MM.1S (cell line): ENCODE measurements around the gene TIMM44.

Experiments
- DNase-seq: peaks from one replicate; pipeline ENCODE4 v3.0.0-alpha.2; 2015
- H2AFZ ChIP-seq: fragments of 300-600 bp; sonication (generic); 2 replicates; pipeline ENCODE4 v1.6.0; 2016; ENCODE audit warnings: antibody characterized with exemption, low read length
- H3F3A ChIP-seq: fragments of 300-600 bp; sonication (generic); 2 replicates; pipeline ENCODE4 v1.6.1; 2016; ENCODE audit warnings: mild to moderate bottlenecking, antibody characterized with exemption, low read length, moderate library complexity, mixed read lengths; ENCODE audit not compliant: insufficient read depth
- H3K27ac ChIP-seq: fragments of 300-600 bp; sonication (generic); 2 replicates; pipeline ENCODE4 v1.5.1; 2016; ENCODE audit warnings: mild to moderate bottlenecking, low read length
- H3K27me3 ChIP-seq: fragments of 300-600 bp; sonication (generic); replicated peaks from 2 replicates; pipeline ENCODE4 v1.6.0; 2016; ENCODE audit warnings: low read length; ENCODE audit not compliant: insufficient read depth
- H3K36me3 ChIP-seq: fragments of 300-600 bp; sonication (generic); replicated peaks from 2 replicates; pipeline ENCODE4 v1.6.1; 2016; ENCODE audit warnings: mild to moderate bottlenecking, low read length, mixed read lengths; ENCODE audit not compliant: insufficient read depth
- H3K4me1 ChIP-seq: fragments of 300-600 bp; sonication (generic); 2 replicates; pipeline ENCODE4 v1.6.1; 2016; ENCODE audit warnings: low read length, mixed read lengths
- H3K4me2 ChIP-seq: fragments of 300-600 bp; sonication (generic); 2 replicates; pipeline ENCODE4 v1.6.0; 2016; ENCODE audit warnings: low read depth, low read length
- H3K4me3 ChIP-seq: fragments of 300-600 bp; sonication (generic); 2 replicates; pipeline ENCODE4 v1.5.1; 2016; ENCODE audit warnings: low read length, mixed read lengths
- H3K79me2 ChIP-seq: fragments of 300-600 bp; sonication (generic); 2 replicates; pipeline ENCODE4 v1.6.1; 2016; ENCODE audit warnings: mixed run types, low read length, mixed read lengths
- H3K9ac ChIP-seq: fragments of 300-600 bp; sonication (generic); 2 replicates; pipeline ENCODE4 v1.6.1; 2016; ENCODE audit warnings: low read length, mixed read lengths
- H3K9me2 ChIP-seq: fragments of 300-600 bp; sonication (generic); replicated peaks from 2 replicates; pipeline ENCODE4 v1.6.1; 2016; ENCODE audit warnings: mild to moderate bottlenecking, low read length, mixed read lengths; ENCODE audit not compliant: insufficient read depth
- H3K9me3 ChIP-seq: fragments of 300-600 bp; sonication (generic); replicated peaks from 2 replicates; pipeline ENCODE4 v1.6.1; 2016; ENCODE audit warnings: mild to moderate bottlenecking, low read length, mixed read lengths; ENCODE audit not compliant: insufficient read depth
- H4K20me1 ChIP-seq: fragments of 300-600 bp; sonication (generic); 2 replicates; pipeline ENCODE4 v1.6.1; 2016; ENCODE audit warnings: mild to moderate bottlenecking, low read length, moderate library complexity, mixed read lengths; ENCODE audit not compliant: insufficient read depth
- CTCF ChIP-seq: fragments of 300-600 bp; sonication (generic); IDR thresholded peaks from 2 replicates; pipeline ENCODE4 v1.5.1; 2016; ENCODE audit warnings: antibody characterized with exemption, low read length, mixed read lengths
- EZH2 ChIP-seq: fragments of 300-600 bp; sonication (generic); optimal IDR thresholded peaks from 2 replicates; pipeline ENCODE3; 2017; ENCODE audit warnings: low read depth, mild to moderate bottlenecking, antibody characterized with exemption, low read length, mixed read lengths
- EZH2phosphoT487 ChIP-seq: fragments of 300-600 bp; sonication (generic); IDR thresholded peaks from 2 replicates; pipeline ENCODE4 v1.6.1; 2018; ENCODE audit warnings: antibody characterized with exemption, low read length

TIMM44 gene

GRCh38 chr19:7940841-7941240, 2.6 kb downstream of the TIMM44 start:
- peaks cover 2% of the 10 kb centered on the region; the same call in 1 of the 2 replicates for H3F3A ChIP-seq
- peaks cover 5% of the 10 kb centered on the region for H3K36me3 ChIP-seq
- DNase-seq: no peak
- no peaks in the 10 kb centered on the region for H4K20me1 ChIP-seq
- H3K4me3 ChIP-seq: no peak overlapping the region
- H3K4me1 ChIP-seq: peaks cover 6% of the 10 kb centered on the region
- H3K27ac ChIP-seq: no peak overlapping the region
- no peaks in the 10 kb centered on the region for H3K27me3 ChIP-seq
- H3K9me2 ChIP-seq: no peaks in the 10 kb centered on the region
- no peaks in the 10 kb centered on the region for H3K9me3 ChIP-seq
- H3K4me2 ChIP-seq: no peak overlapping the region
- H2AFZ ChIP-seq: no peak overlapping the region
- H3K9ac ChIP-seq: no peak overlapping the region
- peaks cover 82% of the 10 kb centered on the region for H3K79me2 ChIP-seq
- no peak for TF ChIP-seq EZH2phosphoT487
- no peak for TF ChIP-seq EZH2
- no peak for TF ChIP-seq CTCF

DNA sequence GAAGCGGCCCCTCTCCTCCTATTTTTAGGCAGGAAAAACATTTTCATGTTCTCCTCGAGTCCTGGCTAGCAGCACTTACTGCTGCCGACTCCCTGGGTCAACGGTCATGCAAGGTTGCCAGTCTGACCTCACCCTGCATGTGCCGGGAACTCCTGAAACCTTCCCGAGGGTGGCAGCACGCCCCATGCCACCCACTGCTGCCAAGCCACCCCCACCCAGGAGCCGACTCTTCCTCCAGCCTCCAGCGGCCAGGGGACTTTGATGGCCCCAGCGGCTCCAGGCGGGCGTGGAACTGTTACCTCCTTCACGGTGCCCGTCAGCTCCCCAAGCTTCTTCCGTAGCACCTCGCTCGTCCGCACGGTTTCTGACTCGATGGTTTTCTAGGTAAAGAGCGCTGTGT, 8.7 kb downstream of the TIMM44 start:
- Histone ChIP-seq H4K20me1 (no peaks in the 10 kb centered on the region), H3K4me3 (no peak overlapping the region), H3F3A (no peaks in the 10 kb centered on the region), H3K79me2 (peaks cover 40% of the 10 kb centered on the region), H3K9ac (no peak overlapping the region), H3K4me2 (no peak overlapping the region), H3K4me1 (no peaks in the 10 kb centered on the region), H3K9me3 (no peaks in the 10 kb centered on the region), H2AFZ (no peak overlapping the region), H3K9me2 (no peaks in the 10 kb centered on the region), H3K27ac (no peak overlapping the region), H3K36me3 (peaks cover 28% of the 10 kb centered on the region), H3K27me3 (no peaks in the 10 kb centered on the region)
- DNase-seq: no peak
- TF ChIP-seq EZH2 (no peak), EZH2phosphoT487 (no peak), CTCF (no peak)

DNA sequence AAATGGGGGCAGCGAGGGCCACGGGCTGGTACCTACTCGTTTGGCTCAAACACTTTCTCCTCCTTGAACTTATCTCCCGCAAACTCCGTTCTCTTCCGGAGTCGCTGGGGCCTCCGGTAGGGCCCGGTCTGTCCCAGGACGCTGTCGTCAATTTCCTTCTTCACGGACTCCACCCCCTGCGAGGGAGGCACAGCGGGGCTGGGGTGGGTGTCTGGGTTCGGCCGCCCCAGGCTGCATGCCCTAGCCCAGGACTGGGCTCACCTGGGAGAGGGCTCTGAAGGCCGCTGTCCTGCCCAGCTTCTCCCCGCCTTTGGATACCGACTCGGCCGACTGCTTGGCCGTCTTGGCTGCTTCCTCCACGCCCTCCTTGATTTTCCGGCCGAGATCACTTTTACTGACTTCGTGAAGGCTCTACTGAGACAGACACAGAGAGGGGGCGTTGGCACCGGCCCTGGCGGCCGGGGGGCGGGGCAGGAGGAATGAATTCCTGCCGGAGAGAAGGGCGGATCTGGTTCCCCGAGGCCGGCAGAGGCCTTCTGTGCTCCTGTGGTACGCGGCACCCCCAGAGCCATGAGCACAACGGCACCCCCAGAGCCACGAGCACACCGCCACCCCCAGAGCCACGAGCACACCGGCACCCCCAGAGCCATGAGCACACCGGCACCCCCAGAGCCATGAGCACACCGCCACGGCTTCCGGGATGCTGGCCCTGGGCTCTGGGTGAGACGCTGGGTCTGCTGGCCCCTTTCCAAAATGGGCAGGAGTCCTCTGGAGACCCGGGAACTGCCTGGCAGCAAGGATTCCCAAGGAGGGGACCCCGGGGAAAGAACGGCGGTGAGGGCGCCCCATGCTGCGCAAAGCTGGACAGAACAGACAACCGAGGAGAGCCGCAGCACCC, 9.4 kb downstream of the TIMM44 start:
- TF ChIP-seq EZH2: no peak
- TF ChIP-seq EZH2phosphoT487: no peak
- no peak for TF ChIP-seq CTCF
- no peaks in the 10 kb centered on the region for H3K27me3 ChIP-seq
- H3K79me2 ChIP-seq: peaks cover 36% of the 10 kb centered on the region
- no peaks in the 10 kb centered on the region for H3K9me2 ChIP-seq
- H3K27ac ChIP-seq: no peak overlapping the region
- H3K4me2 ChIP-seq: no peak overlapping the region
- H3K9me3 ChIP-seq: no peaks in the 10 kb centered on the region
- H2AFZ ChIP-seq: no peak overlapping the region
- H3F3A ChIP-seq: no peaks in the 10 kb centered on the region; the same call in 1 of the 2 replicates
- H4K20me1 ChIP-seq: no peaks in the 10 kb centered on the region
- H3K4me1 ChIP-seq: no peaks in the 10 kb centered on the region
- H3K9ac ChIP-seq: no peak overlapping the region
- no peak for DNase-seq
- peaks cover 28% of the 10 kb centered on the region for H3K36me3 ChIP-seq
- H3K4me3 ChIP-seq: no peak overlapping the region
